Measurements from ENCODE around the gene CXXC1. TPM values are rescaled to one million over a fixed set of nuclear protein-coding genes. Genes with fewer than 3 reads are reported as not detected.

The CXXC1 gene
- total RNA-seq, 1 donor from 2014 or later, result 134 TPM

DNA sequence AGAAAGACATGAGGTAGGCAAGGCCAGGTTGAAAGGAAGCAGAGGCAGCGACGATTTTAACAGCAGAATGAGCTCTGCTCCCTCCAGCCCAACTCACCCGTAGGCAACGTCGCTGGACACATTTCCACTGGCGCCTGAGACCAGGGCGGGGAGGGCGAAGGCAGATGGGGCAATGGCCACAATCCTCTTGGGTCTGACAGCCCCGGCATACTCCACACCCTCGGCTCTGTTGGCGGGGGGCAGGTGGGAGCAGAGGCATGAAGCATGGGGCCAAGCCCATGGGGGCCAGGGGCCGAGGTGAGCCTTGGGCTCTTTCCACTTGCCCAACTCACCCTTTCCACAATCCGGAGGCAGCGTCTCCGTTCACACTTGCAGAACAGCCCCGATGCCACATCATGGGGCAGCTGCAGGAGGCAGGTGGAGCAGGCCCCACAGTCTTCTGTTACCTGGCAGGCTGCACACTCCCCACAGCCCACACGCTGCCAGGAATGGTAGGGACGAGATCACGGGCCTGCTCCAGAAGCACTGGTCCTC, 11.9 kb downstream of the CXXC1 start:
- H3K27ac Mint-ChIP-seq, result no peak overlapping the region
- POLR2A ChIA-PET, result no interaction called here
- no peak overlapping the region for H3K4me3 Mint-ChIP-seq
- TF ChIP-seq CTCF (IDR thresholded peaks at IDR 0.05), result no peak
- no peaks in the 10 kb centered on the region for H3K9me3 Mint-ChIP-seq
- intact Hi-C loops (cut with micrococcal nuclease), result no loop called here
- H3K27me3 Mint-ChIP-seq, result no peaks in the 10 kb centered on the region
- peaks cover 79% of the 10 kb centered on the region for H3K36me3 Mint-ChIP-seq (ENCODE audit: low read depth)
- CTCF ChIA-PET, result no interaction called here
- peaks cover 20% of the 10 kb centered on the region for H3K4me1 Mint-ChIP-seq
- ATAC-seq (ENCODE audit: low read depth), result no peak
- DNase-seq, result no peak

- ATAC-seq (ENCODE audit: low read depth), result no peak
- Mint-ChIP-seq H3K9me3 (no peaks in the 10 kb centered on the region), H3K27me3 (no peaks in the 10 kb centered on the region), H3K36me3 (ENCODE audit: low read depth) (peaks cover 80% of the 10 kb centered on the region), H3K4me1 (peaks cover 14% of the 10 kb centered on the region), H3K4me3 (no peak overlapping the region), H3K27ac (no peak overlapping the region)
- intact Hi-C loops (cut with micrococcal nuclease), result no loop called here
- CTCF ChIA-PET, result interaction anchor here (1.2 kb wide), 1 partner anchor 82 kb away, joined by 4 read pairs; no protein-coding TSS in a partner anchor
- no peak for DNase-seq
- TF ChIP-seq CTCF (IDR thresholded peaks at IDR 0.05), result no peak
- POLR2A ChIA-PET, result no interaction called here
Observed at GRCh38 chr18:50274941-50275340, 12.6 kb downstream of the CXXC1 start.

- intact Hi-C loops (cut with micrococcal nuclease), result no loop called here
- no peak for TF ChIP-seq CTCF (IDR thresholded peaks at IDR 0.05)
- H3K27ac Mint-ChIP-seq, result no peak overlapping the region
- H3K9me3 Mint-ChIP-seq, result no peaks in the 10 kb centered on the region
- ChIA-PET CTCF (interaction anchor here (1.2 kb wide), 1 partner anchor 83 kb away, joined by 4 read pairs; no protein-coding TSS in a partner anchor), POLR2A (no interaction called here)
- H3K36me3 Mint-ChIP-seq (ENCODE audit: low read depth), result peaks cover 86% of the 10 kb centered on the region
- peaks cover 6% of the 10 kb centered on the region for H3K4me1 Mint-ChIP-seq
- ATAC-seq (ENCODE audit: low read depth), result no peak
- no peak overlapping the region for H3K4me3 Mint-ChIP-seq
- DNase-seq, result no peak
- H3K27me3 Mint-ChIP-seq, result no peaks in the 10 kb centered on the region
Observed at GRCh38 chr18:50274044-50274442, 13.4 kb downstream of the CXXC1 start.

- CTCF ChIA-PET, result no interaction called here
- intact Hi-C loops (cut with micrococcal nuclease), result no loop called here
Observed at GRCh38 chr18:50273203-50274043, 14.1 kb downstream of the CXXC1 start.

More at GRCh38 chr18:50273203-50274043, 14.1 kb downstream of the CXXC1 start:
- no peak overlapping the region for H3K27ac Mint-ChIP-seq
- no peaks in the 10 kb centered on the region for H3K9me3 Mint-ChIP-seq
- no peak for TF ChIP-seq CTCF (IDR thresholded peaks at IDR 0.05)
- DNase-seq (no peak), ATAC-seq (ENCODE audit: low read depth) (no peak)
- H3K27me3 Mint-ChIP-seq, result no peaks in the 10 kb centered on the region
- peaks cover 84% of the 10 kb centered on the region for H3K36me3 Mint-ChIP-seq (ENCODE audit: low read depth)
- H3K4me1 Mint-ChIP-seq, result peaks cover 4% of the 10 kb centered on the region
- H3K4me3 Mint-ChIP-seq, result no peak overlapping the region
- POLR2A ChIA-PET, result no interaction called here
